Measurements from ENCODE around the gene RAB11A. TPM values are rescaled to one million over a fixed set of nuclear protein-coding genes. Genes with fewer than 3 reads are reported as not detected.

RAB11A gene
- total RNA-seq, 1 donor from 2014 or later: 163 TPM

DNA sequence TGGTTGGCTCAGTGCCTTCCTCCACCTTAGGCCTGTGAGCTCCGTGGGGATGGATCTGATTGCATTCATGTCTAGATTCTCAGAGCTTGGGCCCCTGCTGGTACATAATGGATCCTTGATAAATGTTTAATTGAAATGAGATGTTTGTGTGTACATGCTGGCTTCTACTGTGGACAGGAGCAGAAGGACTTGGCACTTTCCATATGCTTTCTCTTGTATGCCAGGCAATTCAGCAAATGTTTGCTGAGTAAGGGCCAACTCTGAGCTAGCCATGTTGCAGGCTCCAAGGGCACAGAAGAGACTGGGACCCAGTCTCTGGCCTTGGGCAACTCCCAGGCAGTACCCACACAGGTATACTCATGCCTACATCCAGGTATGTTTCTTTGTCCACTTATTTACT is 67.0 kb downstream of the RAB11A start:
- peaks cover 6% of the 10 kb centered on the region for H3K27me3 Mint-ChIP-seq
- H3K9me3 Mint-ChIP-seq: no peaks in the 10 kb centered on the region
- intact Hi-C loops (cut with micrococcal nuclease): no loop called here
- H3K36me3 Mint-ChIP-seq (ENCODE audit: low read depth): no peaks in the 10 kb centered on the region
- peaks cover 14% of the 10 kb centered on the region for H3K4me1 Mint-ChIP-seq
- no peak overlapping the region for H3K4me3 Mint-ChIP-seq
- no peak for DNase-seq
- H3K27ac Mint-ChIP-seq: no peak overlapping the region

GRCh38 chr15:65937054-65937453 is 67.8 kb downstream of the RAB11A start:
- intact Hi-C loops (cut with micrococcal nuclease): no loop called here
- Mint-ChIP-seq H3K27ac (no peak overlapping the region), H3K4me1 (peaks cover 19% of the 10 kb centered on the region), H3K36me3 (ENCODE audit: low read depth) (no peaks in the 10 kb centered on the region), H3K9me3 (no peaks in the 10 kb centered on the region), H3K27me3 (peaks cover 6% of the 10 kb centered on the region), H3K4me3 (no peak overlapping the region)
- DNase-seq: no peak

DNA sequence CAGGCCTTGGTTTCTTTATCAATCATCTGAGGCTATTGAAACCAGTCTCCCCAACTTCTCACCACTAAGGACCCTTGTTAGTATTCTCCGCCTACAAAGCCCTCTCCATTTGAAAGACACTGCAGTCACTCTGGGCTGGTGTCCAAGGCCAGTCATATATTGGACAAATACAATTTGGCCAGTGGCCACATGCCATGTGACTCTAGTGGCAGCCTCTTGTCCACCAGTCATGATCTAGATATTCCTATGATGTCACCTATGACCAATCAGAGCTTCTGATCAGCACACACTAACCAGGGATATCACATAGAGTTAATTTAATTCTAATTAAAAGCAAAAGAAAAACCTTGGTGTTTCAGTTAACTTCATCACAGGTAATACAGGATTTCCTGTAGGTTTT is 68.2 kb downstream of the RAB11A start:
- peaks cover 24% of the 10 kb centered on the region for H3K4me1 Mint-ChIP-seq
- intact Hi-C loops (cut with micrococcal nuclease): no loop called here
- H3K36me3 Mint-ChIP-seq (ENCODE audit: low read depth): no peaks in the 10 kb centered on the region

GRCh38 chr15:65938604-65939003 is 69.3 kb downstream of the RAB11A start:
- peaks cover 3% of the 10 kb centered on the region for H3K27me3 Mint-ChIP-seq
- H3K4me1 Mint-ChIP-seq: peaks cover 21% of the 10 kb centered on the region
- H3K27ac Mint-ChIP-seq: no peak overlapping the region
- intact Hi-C loops (cut with micrococcal nuclease): no loop called here
- no peaks in the 10 kb centered on the region for H3K36me3 Mint-ChIP-seq (ENCODE audit: low read depth)
- no peak overlapping the region for H3K4me3 Mint-ChIP-seq
- no peaks in the 10 kb centered on the region for H3K9me3 Mint-ChIP-seq
- DNase-seq: no peak

More for the DNA sequence above, 68.2 kb downstream of the RAB11A start:
- Mint-ChIP-seq H3K9me3 (no peaks in the 10 kb centered on the region), H3K27ac (no peak overlapping the region), H3K4me3 (no peak overlapping the region), H3K27me3 (peaks cover 6% of the 10 kb centered on the region)
- DNase-seq: no peak

GRCh38 chr15:65939901-65940617 is 70.8 kb downstream of the RAB11A start:
- Mint-ChIP-seq H3K9me3 (no peaks in the 10 kb centered on the region), H3K27ac (no peak overlapping the region), H3K4me1 (peaks cover 21% of the 10 kb centered on the region)

GRCh38 chr15:65940618-65940909 is 71.3 kb downstream of the RAB11A start:
- Mint-ChIP-seq H3K36me3 (ENCODE audit: low read depth) (no peaks in the 10 kb centered on the region), H3K27ac (no peak overlapping the region), H3K9me3 (no peaks in the 10 kb centered on the region), H3K27me3 (peaks cover 3% of the 10 kb centered on the region), H3K4me1 (peaks cover 21% of the 10 kb centered on the region), H3K4me3 (no peak overlapping the region)
- intact Hi-C loops (cut with micrococcal nuclease): no loop called here
- no peak for DNase-seq

More at GRCh38 chr15:65939901-65940617, 70.8 kb downstream of the RAB11A start:
- no peak for DNase-seq
- intact Hi-C loops (cut with micrococcal nuclease): no loop called here
- H3K4me3 Mint-ChIP-seq: no peak overlapping the region
- H3K27me3 Mint-ChIP-seq: peaks cover 3% of the 10 kb centered on the region
- H3K36me3 Mint-ChIP-seq (ENCODE audit: low read depth): no peaks in the 10 kb centered on the region

Other genes with a start within 250 kb of the RAB11A start
- gene SLC24A1, start 247.6 kb upstream of the RAB11A start, total RNA-seq: 5.1 and 5.5 TPM in 2 replicates
- gene DENND4A, start 77.2 kb upstream of the RAB11A start, total RNA-seq: 44.2 and 48.3 TPM in 2 replicates

Measured in activated CD4-positive, alpha-beta T cell treated with anti-CD3 and anti-CD28 coated beads, Interleukin-2, amount 10 ng/mL, durations not matched to agents 24 days and 14 days (primary cell).